Fibroblast of skin of right quadriceps (primary cell): ENCODE results near the gene GIMAP5.

Source experiments
- DNase-seq: peaks from one replicate; pipeline ENCODE4 v3.0.0-alpha.2; 2013

The GIMAP5 gene

GRCh38 chr7:150737265-150738055, at the start of gene GIMAP5:
Gene GIMAP5, plus strand, starts transcription at chr7:150737418. Its CDS starts 3,467 bp downstream, at chr7:150740885.
- DNase-seq = no peak

GRCh38 chr7:150688630-150689029, 48.6 kb upstream of the GIMAP5 start:
- no peak for DNase-seq

GRCh38 chr7:150695654-150696053, 41.6 kb upstream of the GIMAP5 start:
- DNase-seq = no peak

GRCh38 chr7:150703209-150703608, 34.0 kb upstream of the GIMAP5 start:
- DNase-seq = no peak

- no peak for DNase-seq
Observed at GRCh38 chr7:150715293-150715692, 21.9 kb upstream of the GIMAP5 start.

- no peak for DNase-seq
Observed at GRCh38 chr7:150715738-150716137, 21.5 kb upstream of the GIMAP5 start.

GRCh38 chr7:150716368-150716767, 20.9 kb upstream of the GIMAP5 start, which contains the start of gene GIMAP1:
Gene GIMAP1, plus strand, starts transcription at chr7:150716613. Its CDS starts 2,435 bp downstream, at chr7:150719048.
- no peak for DNase-seq

- DNase-seq = no peak
Observed at GRCh38 chr7:150716939-150717338, 20.3 kb upstream of the GIMAP5 start.

- DNase-seq = no peak
Observed at GRCh38 chr7:150717814-150718420, 19.3 kb upstream of the GIMAP5 start.

- DNase-seq = no peak
Observed at GRCh38 chr7:150719436-150719835, 17.8 kb upstream of the GIMAP5 start.

GRCh38 chr7:150719960-150720891, 17.0 kb upstream of the GIMAP5 start:
- DNase-seq = no peak

- DNase-seq = no peak
Observed at GRCh38 chr7:150721970-150722373, 15.2 kb upstream of the GIMAP5 start.

- DNase-seq = no peak
Observed at GRCh38 chr7:150722431-150722931, 14.7 kb upstream of the GIMAP5 start.

GRCh38 chr7:150723467-150723866, 13.8 kb upstream of the GIMAP5 start:
- DNase-seq = no peak

GRCh38 chr7:150727381-150727780, 9.8 kb upstream of the GIMAP5 start:
- no peak for DNase-seq

GRCh38 chr7:150728011-150728410, 9.2 kb upstream of the GIMAP5 start:
- no peak for DNase-seq

GRCh38 chr7:150728609-150729008, 8.6 kb upstream of the GIMAP5 start:
- no peak for DNase-seq

- no peak for DNase-seq
Observed at GRCh38 chr7:150731916-150732315, 5.3 kb upstream of the GIMAP5 start.

GRCh38 chr7:150732786-150733481, 4.3 kb upstream of the GIMAP5 start:
- DNase-seq = no peak

- DNase-seq = no peak
Observed at GRCh38 chr7:150733482-150734095, 3.6 kb upstream of the GIMAP5 start.

- DNase-seq = no peak
Observed at GRCh38 chr7:150734254-150734653, 3.0 kb upstream of the GIMAP5 start.
